Measurements from ENCODE around the gene PMFBP1. TPM values are rescaled to one million over a fixed set of nuclear protein-coding genes. Genes with fewer than 3 reads are reported as not detected.

PMFBP1 gene
- total RNA-seq, 2 experiments from 2014 or later = 2.0 to 3.1 TPM

DNA sequence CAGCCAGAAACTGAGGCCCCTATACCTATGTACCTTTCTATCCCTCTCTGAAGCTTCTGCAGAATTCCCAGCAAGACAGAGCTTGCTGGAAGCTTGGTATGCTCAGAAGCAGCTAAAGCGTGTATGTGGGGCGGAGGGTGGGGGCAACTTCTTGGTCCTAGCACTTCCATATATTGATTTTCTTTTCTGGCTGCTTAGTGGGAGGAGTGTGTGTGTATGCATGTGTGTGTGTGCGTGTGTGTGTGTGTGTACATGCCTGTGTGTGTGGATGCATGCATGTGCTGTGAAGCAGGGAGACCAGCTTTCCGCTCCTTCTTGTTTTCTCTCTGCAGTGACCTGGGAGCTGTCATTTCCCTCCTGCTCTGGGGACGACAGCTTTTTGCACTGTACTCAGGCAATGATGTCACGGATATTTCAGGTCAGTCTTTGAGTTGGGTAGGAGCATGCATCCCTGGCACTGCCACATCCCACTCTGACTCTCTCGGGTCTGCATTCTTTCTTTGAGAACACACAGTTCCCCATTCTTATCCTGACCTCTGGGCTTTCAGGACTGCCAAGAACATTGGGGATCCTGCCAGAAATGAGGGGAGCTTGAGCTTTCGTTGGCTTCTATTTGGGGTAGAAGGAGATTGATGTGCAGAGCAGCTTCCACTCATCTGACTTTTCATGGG is 98.3 kb downstream of the PMFBP1 start:
- Histone ChIP-seq H4K20me1 (ENCODE audit: insufficient read depth, low read length) (no peaks in the 10 kb centered on the region), H2AFZ (ENCODE audit: low read length) (no peak overlapping the region), H3K4me2 (ENCODE audit: low read length) (no peak overlapping the region), H3K9me2 (ENCODE audit: insufficient read depth, low read length) (no peaks in the 10 kb centered on the region), H3K79me2 (ENCODE audit: insufficient read depth, low read depth, low read length) (no peaks in the 10 kb centered on the region), H3K9me3 (ENCODE audit: low read length) (no peaks in the 10 kb centered on the region), H3K4me1 (ENCODE audit: insufficient read depth, low read length, poor library complexity, severe bottlenecking) (no peaks in the 10 kb centered on the region), H3K36me3 (ENCODE audit: insufficient read depth, low read length) (no peaks in the 10 kb centered on the region), H3K4me3 (ENCODE audit: low read depth, low read length, poor library complexity, severe bottlenecking) (no peak overlapping the region), H3K27ac (ENCODE audit: low read depth, low read length, poor library complexity, severe bottlenecking) (no peak overlapping the region)
- intact Hi-C loops (cut with micrococcal nuclease; ENCODE audit: unreplicated experiment) = no loop called here
- no peak for DNase-seq (ENCODE audit: low spot score)
- ChIA-PET CTCF (ENCODE audit: unreplicated experiment) (no interaction called here), POLR2A (interaction anchor here (1.6 to 2.2 kb wide), 2 partner anchors 13 to 19 kb away, joined by 3 to 7 read pairs; no protein-coding TSS in a partner anchor)
- TF ChIP-seq, protein P1, sequence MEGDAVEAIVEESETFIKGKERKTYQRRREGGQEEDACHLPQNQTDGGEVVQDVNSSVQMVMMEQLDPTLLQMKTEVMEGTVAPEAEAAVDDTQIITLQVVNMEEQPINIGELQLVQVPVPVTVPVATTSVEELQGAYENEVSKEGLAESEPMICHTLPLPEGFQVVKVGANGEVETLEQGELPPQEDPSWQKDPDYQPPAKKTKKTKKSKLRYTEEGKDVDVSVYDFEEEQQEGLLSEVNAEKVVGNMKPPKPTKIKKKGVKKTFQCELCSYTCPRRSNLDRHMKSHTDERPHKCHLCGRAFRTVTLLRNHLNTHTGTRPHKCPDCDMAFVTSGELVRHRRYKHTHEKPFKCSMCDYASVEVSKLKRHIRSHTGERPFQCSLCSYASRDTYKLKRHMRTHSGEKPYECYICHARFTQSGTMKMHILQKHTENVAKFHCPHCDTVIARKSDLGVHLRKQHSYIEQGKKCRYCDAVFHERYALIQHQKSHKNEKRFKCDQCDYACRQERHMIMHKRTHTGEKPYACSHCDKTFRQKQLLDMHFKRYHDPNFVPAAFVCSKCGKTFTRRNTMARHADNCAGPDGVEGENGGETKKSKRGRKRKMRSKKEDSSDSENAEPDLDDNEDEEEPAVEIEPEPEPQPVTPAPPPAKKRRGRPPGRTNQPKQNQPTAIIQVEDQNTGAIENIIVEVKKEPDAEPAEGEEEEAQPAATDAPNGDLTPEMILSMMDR (conservative IDR thresholded peaks at IDR 0.05; ENCODE audit: low read length) = no peak
- no peak for TF ChIP-seq EZH2phosphoT487 (IDR thresholded peaks at IDR 0.05; ENCODE audit: borderline replicate concordance, low read depth, low read length)
- no TSS peak for BruUV-seq (replicated peaks)

DNA sequence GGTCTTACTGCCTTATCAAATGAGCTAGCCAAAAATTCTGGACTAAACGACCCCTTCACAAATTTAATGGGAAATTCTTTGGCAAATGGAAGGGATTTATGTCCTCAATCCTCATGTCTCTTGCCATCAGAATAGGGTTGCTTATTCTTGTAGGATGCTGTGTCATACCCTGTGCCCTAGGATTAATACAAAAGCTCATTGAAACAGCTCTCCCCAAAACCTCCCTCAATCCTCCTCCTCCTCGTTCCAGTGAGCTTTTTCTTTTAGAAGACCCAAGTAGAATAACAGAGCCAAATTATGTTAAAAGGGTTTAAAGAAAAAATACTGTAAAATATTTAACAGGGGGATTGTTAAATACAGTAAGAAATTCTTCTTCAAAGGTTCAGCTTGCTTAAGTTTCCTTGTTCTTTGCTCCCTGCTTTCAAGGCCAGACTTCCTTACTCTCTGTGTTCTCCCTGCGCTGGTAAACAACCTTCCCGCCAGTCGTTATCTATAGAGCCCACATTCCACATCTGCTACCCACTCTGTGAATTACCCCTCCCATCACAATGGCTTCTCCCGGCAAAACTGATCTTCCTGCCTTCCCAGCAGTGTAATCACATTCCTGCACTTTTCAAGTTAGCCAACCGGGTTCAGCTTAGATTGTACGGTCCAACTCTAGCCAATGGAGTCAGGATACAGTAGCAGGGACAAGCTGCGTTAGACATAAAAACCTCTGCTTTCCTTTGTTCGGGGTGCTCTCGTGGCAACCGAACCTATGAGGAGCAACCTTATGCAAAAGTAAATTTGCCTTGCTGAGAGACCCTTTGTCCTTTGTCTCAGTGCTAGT is 99.2 kb downstream of the PMFBP1 start:
- H2AFZ ChIP-seq (ENCODE audit: low read length) = no peak overlapping the region
- no peaks in the 10 kb centered on the region for H3K36me3 ChIP-seq (ENCODE audit: insufficient read depth, low read length)
- POLR2A ChIA-PET = interaction anchor here (1.6 to 2.2 kb wide), 2 partner anchors 14 to 20 kb away, joined by 3 to 7 read pairs; no protein-coding TSS in a partner anchor
- H4K20me1 ChIP-seq (ENCODE audit: insufficient read depth, low read length) = no peaks in the 10 kb centered on the region
- intact Hi-C loops (cut with micrococcal nuclease; ENCODE audit: unreplicated experiment) = no loop called here
- H3K4me2 ChIP-seq (ENCODE audit: low read length) = no peak overlapping the region
- H3K27ac ChIP-seq (ENCODE audit: low read depth, low read length, poor library complexity, severe bottlenecking) = no peak overlapping the region
- H3K4me1 ChIP-seq (ENCODE audit: insufficient read depth, low read length, poor library complexity, severe bottlenecking) = no peaks in the 10 kb centered on the region
- no peaks in the 10 kb centered on the region for H3K9me2 ChIP-seq (ENCODE audit: insufficient read depth, low read length)
- BruUV-seq (replicated peaks) = no TSS peak
- no peak for TF ChIP-seq EZH2phosphoT487 (IDR thresholded peaks at IDR 0.05; ENCODE audit: borderline replicate concordance, low read depth, low read length)
- TF ChIP-seq, protein P1 (conservative IDR thresholded peaks at IDR 0.05; ENCODE audit: low read length) = no peak
- no peak overlapping the region for H3K4me3 ChIP-seq (ENCODE audit: low read depth, low read length, poor library complexity, severe bottlenecking)
- CTCF ChIA-PET (ENCODE audit: unreplicated experiment) = no interaction called here
- DNase-seq (ENCODE audit: low spot score) = no peak
- no peaks in the 10 kb centered on the region for H3K9me3 ChIP-seq (ENCODE audit: low read length)
- no peaks in the 10 kb centered on the region for H3K79me2 ChIP-seq (ENCODE audit: insufficient read depth, low read depth, low read length)

Other genes starting within 250 kb of the PMFBP1 start
- gene PKD1L3, start 171.8 kb downstream of the PMFBP1 start, total RNA-seq (2014; rRNA removed; shearing (Covaris generic)) = 0.09 TPM in 1 of 2 replicates, not detected in the other
- gene PKD1L3, start 171.8 kb downstream of the PMFBP1 start, total RNA-seq (2022) = not detected in 2 replicates
- gene DHODH, start 163.4 kb downstream of the PMFBP1 start, total RNA-seq (2014; rRNA removed; shearing (Covaris generic)) = 12.3 and 15.7 TPM in 2 replicates
- 16.6 and 20.9 TPM in 2 replicates for gene DHODH, start 163.4 kb downstream of the PMFBP1 start, total RNA-seq (2022)
- not detected in 2 replicates for gene HP, start 117.7 kb downstream of the PMFBP1 start, total RNA-seq (2014; rRNA removed; shearing (Covaris generic))
- not detected in 2 replicates for gene HP, start 117.7 kb downstream of the PMFBP1 start, total RNA-seq (2022)
- not detected in 2 replicates for gene HPR, start 108.9 kb downstream of the PMFBP1 start, total RNA-seq (2014; rRNA removed; shearing (Covaris generic))
- gene HPR, start 108.9 kb downstream of the PMFBP1 start, total RNA-seq (2022) = not detected in 2 replicates
- gene TXNL4B, start 78.5 kb downstream of the PMFBP1 start, total RNA-seq (2014; rRNA removed; shearing (Covaris generic)) = 7.9 and 9.5 TPM in 2 replicates
- 14.5 and 16.4 TPM in 2 replicates for gene TXNL4B, start 78.5 kb downstream of the PMFBP1 start, total RNA-seq (2022)
- gene DHX38, start 78.3 kb downstream of the PMFBP1 start, total RNA-seq (2014; rRNA removed; shearing (Covaris generic)) = 56.6 and 71.9 TPM in 2 replicates
- gene DHX38, start 78.3 kb downstream of the PMFBP1 start, total RNA-seq (2022) = 84.7 and 86.5 TPM in 2 replicates

Measured in OCI-LY7 (cell line).